PC-3 (cell line): ENCODE data around the gene EVPLL.
"Not testable (repeated sequence)": the region's sequence is repeated elsewhere in the genome, so short reads cannot be mapped to it uniquely, and the experiment has no call there.

ENCODE experiments used
- EZH2 ChIP-seq: fragments of 300-600 bp; sonication (generic); IDR thresholded peaks from one replicate; pipeline ENCODE4 v1.6.1; 2017; ENCODE audit warnings: antibody characterized with exemption, mild to moderate bottlenecking, low read length; ENCODE audit not compliant: unreplicated experiment
- EZH2phosphoT487 ChIP-seq: fragments of 300-600 bp; sonication (generic); IDR thresholded peaks from 2 replicates; pipeline ENCODE4 v1.6.1; 2018; ENCODE audit warnings: mild to moderate bottlenecking, antibody characterized with exemption, low read length, borderline replicate concordance
- TF ChIP-seq, protein P1 (sequence below): fragments of 300-600 bp; sonication (generic); conservative IDR thresholded peaks from 2 replicates; pipeline ENCODE4 v1.5.1; 2017; ENCODE audit warnings: antibody characterized with exemption, low read depth, mild to moderate bottlenecking, low read length

GRCh38 chr17:18422464-18422863 is 44.9 kb downstream of the EVPLL start:
- TF ChIP-seq EZH2, EZH2phosphoT487: not testable (repeated sequence)
- TF ChIP-seq, protein P1, sequence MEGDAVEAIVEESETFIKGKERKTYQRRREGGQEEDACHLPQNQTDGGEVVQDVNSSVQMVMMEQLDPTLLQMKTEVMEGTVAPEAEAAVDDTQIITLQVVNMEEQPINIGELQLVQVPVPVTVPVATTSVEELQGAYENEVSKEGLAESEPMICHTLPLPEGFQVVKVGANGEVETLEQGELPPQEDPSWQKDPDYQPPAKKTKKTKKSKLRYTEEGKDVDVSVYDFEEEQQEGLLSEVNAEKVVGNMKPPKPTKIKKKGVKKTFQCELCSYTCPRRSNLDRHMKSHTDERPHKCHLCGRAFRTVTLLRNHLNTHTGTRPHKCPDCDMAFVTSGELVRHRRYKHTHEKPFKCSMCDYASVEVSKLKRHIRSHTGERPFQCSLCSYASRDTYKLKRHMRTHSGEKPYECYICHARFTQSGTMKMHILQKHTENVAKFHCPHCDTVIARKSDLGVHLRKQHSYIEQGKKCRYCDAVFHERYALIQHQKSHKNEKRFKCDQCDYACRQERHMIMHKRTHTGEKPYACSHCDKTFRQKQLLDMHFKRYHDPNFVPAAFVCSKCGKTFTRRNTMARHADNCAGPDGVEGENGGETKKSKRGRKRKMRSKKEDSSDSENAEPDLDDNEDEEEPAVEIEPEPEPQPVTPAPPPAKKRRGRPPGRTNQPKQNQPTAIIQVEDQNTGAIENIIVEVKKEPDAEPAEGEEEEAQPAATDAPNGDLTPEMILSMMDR = not testable (repeated sequence)
